Measurements from ENCODE around the gene MARF1.
"Not testable (repeated sequence)": the region's sequence is repeated elsewhere in the genome, so short reads cannot be mapped to it uniquely, and the experiment has no call there.

The MARF1 gene

DNA sequence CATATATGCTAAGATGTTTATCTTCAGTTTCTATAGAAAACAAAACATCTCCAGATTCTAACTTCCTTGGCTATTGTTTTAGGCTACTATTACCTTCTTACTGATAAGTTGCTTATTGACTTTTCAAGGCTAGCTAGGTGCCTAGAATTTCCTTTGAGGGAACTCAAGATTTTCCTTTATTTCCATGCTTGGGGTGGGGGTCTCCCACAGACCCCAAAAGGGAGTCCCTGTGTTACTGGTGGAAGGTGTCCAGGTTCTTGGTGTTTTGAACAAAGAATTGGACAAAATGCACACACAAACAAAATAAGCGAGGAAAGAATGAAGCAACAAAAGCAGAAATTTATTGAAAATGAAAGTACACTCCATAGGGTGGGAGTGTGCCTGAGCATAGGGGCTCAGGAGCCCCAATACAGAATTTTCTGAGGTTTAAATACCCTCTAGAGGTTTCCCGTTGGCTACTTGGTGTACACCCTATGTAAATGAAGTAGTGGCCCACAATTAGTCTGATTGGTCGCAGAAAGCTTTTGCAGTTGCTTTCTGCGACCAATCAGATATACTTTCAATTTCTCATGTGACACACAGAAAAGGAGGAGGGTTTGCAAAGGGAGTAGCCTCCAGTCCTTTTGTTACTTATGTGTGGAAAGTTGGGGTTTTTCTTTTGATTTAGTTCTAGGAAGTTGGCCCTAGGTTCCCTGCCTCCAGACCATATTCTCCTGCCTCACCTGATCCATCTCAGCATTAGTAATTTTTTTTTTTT, 67.5 kb downstream of the MARF1 start:
- no peaks in the 10 kb centered on the region for H3K27me3 ChIP-seq (ENCODE audit: control insufficient read depth, insufficient read depth, low read length)
- H3K4me3 ChIP-seq (ENCODE audit: low read depth, low read length) = no peak overlapping the region
- no peak overlapping the region for H3K27ac ChIP-seq (ENCODE audit: low read depth, low read length)
- no peak overlapping the region for H3K9ac ChIP-seq (ENCODE audit: low read depth, low read length)
- no peaks in the 10 kb centered on the region for H3K9me3 ChIP-seq (ENCODE audit: control insufficient read depth, insufficient read depth, low read length)
- H3K36me3 ChIP-seq (ENCODE audit: control insufficient read depth, insufficient read depth, low read length) = no peaks in the 10 kb centered on the region
- no peaks in the 10 kb centered on the region for H3K4me1 ChIP-seq (ENCODE audit: control insufficient read depth, insufficient read depth, low read length)

DNA sequence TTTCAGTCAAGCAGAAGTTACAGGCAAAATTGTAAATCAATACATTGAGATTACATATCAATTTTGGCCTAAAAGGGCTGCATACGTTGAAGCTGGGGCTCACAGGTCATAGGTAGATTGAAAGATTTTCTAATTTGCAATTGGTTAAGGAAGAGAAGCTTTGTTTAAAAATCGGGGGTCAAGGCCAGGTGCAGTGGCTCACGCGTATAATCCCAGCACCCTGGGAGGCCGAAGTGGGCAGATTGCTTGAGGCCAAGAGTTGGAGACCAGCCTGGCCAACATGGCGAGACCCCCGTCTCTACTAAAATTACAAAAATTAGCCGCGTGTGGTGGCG, 68.4 kb downstream of the MARF1 start:
- no peak overlapping the region for H3K27ac ChIP-seq (ENCODE audit: low read depth, low read length)
- no peaks in the 10 kb centered on the region for H3K4me1 ChIP-seq (ENCODE audit: control insufficient read depth, insufficient read depth, low read length)
- H3K4me3 ChIP-seq (ENCODE audit: low read depth, low read length) = no peak overlapping the region
- H3K27me3 ChIP-seq (ENCODE audit: control insufficient read depth, insufficient read depth, low read length) = no peaks in the 10 kb centered on the region
- H3K36me3 ChIP-seq (ENCODE audit: control insufficient read depth, insufficient read depth, low read length) = no peaks in the 10 kb centered on the region
- no peak overlapping the region for H3K9ac ChIP-seq (ENCODE audit: low read depth, low read length)
- no peaks in the 10 kb centered on the region for H3K9me3 ChIP-seq (ENCODE audit: control insufficient read depth, insufficient read depth, low read length)

DNA sequence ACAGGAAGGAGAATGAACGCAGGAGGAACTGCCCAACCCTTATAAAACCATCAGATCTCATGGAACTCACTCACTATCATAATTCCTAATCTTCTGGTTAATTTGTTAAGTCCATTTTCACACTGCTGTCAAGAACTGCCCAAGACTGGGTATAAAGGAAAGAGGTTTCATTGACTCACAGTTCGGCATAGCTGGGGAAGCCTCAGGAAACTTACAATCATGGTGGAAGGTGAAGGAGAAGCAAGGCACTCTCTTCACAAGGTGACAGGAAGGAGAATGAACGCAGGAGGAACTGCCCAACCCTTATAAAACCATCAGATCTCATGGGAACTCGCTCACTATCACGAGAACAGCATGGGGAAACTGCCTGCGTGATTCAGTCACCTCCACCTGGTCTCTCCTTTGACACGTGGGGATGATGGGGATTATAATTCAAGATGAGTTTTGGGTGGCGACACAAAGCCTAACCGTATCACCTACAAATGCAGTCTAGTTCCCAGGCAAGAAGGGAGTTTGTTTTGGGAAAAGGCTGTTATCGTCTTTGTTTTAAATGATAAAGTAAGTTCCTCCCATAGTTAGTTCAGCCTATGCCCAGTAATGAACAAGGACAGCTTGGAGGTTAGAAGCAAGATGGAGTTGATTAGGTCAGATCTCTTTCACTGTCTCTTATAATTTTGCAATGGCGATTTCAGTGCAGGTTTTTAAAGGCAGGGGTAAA, 68.9 kb downstream of the MARF1 start:
- not testable (repeated sequence) for H3K27me3 ChIP-seq (ENCODE audit: control insufficient read depth, insufficient read depth, low read length); H3K36me3 ChIP-seq (ENCODE audit: control insufficient read depth, insufficient read depth, low read length); H3K4me3 ChIP-seq (ENCODE audit: low read depth, low read length); H3K27ac ChIP-seq (ENCODE audit: low read depth, low read length); H3K4me1 ChIP-seq (ENCODE audit: control insufficient read depth, insufficient read depth, low read length); H3K9ac ChIP-seq (ENCODE audit: low read depth, low read length); H3K9me3 ChIP-seq (ENCODE audit: control insufficient read depth, insufficient read depth, low read length)

DNA sequence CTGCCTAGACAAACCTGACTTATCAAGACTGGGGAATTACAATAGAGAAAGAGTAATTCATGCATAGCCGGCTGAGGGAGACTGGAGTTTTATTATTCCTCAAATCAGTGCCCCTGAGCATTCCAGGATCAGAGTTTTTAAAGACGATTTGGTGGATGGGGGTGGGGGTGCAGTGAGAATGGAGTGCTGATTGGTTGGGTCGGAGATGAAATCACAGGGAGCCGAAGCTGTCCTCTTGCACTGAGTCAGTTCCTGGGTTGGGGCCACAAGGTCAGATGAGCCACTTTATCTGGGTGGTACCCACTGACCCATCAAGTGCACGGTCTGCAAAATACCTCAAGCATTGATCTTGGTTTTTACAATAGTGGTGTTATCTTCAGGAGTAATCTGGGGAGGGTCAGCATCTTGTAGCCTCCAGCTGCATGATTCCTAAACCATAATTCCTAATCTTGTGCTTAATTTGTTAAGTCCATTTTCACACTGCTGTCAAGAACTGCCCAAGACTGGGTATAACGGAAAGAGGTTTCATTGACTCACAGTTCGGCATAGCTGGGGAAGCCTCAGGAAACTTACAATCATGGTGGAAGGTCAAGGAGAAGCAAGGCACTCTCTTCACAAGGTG, 69.6 kb downstream of the MARF1 start:
- H3K4me1 ChIP-seq (ENCODE audit: control insufficient read depth, insufficient read depth, low read length) = no peaks in the 10 kb centered on the region
- H3K4me3 ChIP-seq (ENCODE audit: low read depth, low read length) = no peak overlapping the region
- H3K27me3 ChIP-seq (ENCODE audit: control insufficient read depth, insufficient read depth, low read length) = no peaks in the 10 kb centered on the region
- 0 out of 2 replicates have a peak, but pooled peaks cover 4% of the 10 kb centered on the region for H3K36me3 ChIP-seq (ENCODE audit: control insufficient read depth, insufficient read depth, low read length)
- no peak overlapping the region for H3K9ac ChIP-seq (ENCODE audit: low read depth, low read length)
- H3K9me3 ChIP-seq (ENCODE audit: control insufficient read depth, insufficient read depth, low read length) = no peaks in the 10 kb centered on the region
- no peak overlapping the region for H3K27ac ChIP-seq (ENCODE audit: low read depth, low read length)

DNA sequence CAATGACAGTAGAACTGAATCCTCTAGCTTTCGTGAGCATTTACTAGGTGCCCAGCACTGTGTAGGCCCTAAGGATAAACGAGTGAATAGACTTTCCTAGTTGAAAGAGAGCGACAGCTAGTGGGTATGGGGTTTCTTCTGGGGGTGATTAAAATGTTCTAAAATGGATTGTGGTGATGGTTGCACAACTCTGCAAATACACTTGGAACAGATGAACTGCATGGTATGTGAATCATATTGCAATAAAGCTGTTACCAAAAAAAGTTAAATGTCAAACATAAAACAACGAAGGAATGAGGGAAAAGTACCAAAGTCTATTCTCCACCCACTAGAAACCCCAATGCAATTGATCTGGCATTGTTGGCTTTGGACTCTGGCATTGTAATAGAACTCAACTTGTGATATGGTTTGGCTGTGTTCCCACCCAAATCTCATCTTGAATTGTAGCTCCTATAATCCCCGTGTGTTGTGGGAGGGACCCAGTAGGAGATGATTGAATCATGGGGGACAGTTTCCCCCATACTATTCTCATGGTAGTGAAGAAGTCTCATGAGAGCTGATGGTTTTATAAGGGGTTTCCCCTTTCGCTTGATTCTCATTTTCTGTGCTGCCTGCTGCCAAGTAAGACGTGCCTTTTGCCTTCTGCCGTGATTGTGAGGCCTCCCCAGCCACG, 70.5 kb downstream of the MARF1 start:
- Histone ChIP-seq H3K4me3 (ENCODE audit: low read depth, low read length) (no peak overlapping the region), H3K9ac (ENCODE audit: low read depth, low read length) (no peak overlapping the region), H3K36me3 (ENCODE audit: control insufficient read depth, insufficient read depth, low read length) (0 out of 2 replicates have a peak, but pooled peaks cover 4% of the 10 kb centered on the region), H3K27me3 (ENCODE audit: control insufficient read depth, insufficient read depth, low read length) (no peaks in the 10 kb centered on the region), H3K27ac (ENCODE audit: low read depth, low read length) (no peak overlapping the region), H3K9me3 (ENCODE audit: control insufficient read depth, insufficient read depth, low read length) (no peaks in the 10 kb centered on the region), H3K4me1 (ENCODE audit: control insufficient read depth, insufficient read depth, low read length) (no peaks in the 10 kb centered on the region)

DNA sequence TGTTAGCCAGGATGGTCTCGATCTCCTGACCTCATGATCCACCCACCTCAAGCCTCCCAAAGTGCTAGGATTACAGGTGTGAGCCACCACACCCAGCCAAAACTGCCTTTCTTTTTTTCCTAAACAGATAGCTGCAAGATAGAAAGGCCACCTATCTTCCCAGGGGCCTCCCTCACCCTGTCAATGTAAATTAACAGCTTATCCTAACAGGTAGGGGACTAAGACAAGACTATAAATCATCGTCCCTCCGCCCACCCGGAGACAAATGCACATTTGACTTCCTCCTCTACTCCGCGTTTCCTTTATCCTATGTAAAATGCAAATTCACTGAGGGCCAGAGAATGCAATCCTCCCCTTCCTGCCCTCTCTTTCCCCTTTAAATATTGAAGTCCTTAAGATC, 71.4 kb downstream of the MARF1 start:
- no peaks in the 10 kb centered on the region for H3K4me1 ChIP-seq (ENCODE audit: control insufficient read depth, insufficient read depth, low read length)
- no peak overlapping the region for H3K27ac ChIP-seq (ENCODE audit: low read depth, low read length)
- no peak overlapping the region for H3K4me3 ChIP-seq (ENCODE audit: low read depth, low read length)
- 0 out of 2 replicates have a peak, but pooled peaks cover 4% of the 10 kb centered on the region for H3K36me3 ChIP-seq (ENCODE audit: control insufficient read depth, insufficient read depth, low read length)
- H3K9ac ChIP-seq (ENCODE audit: low read depth, low read length) = no peak overlapping the region
- no peaks in the 10 kb centered on the region for H3K9me3 ChIP-seq (ENCODE audit: control insufficient read depth, insufficient read depth, low read length)
- no peaks in the 10 kb centered on the region for H3K27me3 ChIP-seq (ENCODE audit: control insufficient read depth, insufficient read depth, low read length)

DNA sequence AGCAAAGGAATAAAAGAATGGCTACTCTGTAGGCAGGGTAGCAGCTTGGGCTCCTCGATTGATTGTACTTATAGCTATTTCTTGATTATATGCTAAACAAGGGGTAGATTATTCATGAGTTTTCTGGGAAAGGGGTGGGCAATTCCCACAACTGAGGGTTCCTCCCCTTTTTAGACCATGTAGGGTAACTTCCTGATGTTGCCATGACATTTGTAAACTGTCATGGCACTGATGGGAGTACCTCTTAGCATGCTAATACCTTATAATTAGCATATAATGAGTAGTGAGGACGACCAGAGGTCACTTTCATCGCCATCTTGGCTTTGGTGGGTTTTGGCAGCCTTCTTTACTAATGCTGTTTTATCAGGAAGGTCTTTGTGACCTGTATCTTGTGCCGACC, 72.3 kb downstream of the MARF1 start:
- H3K27ac ChIP-seq (ENCODE audit: low read depth, low read length); H3K36me3 ChIP-seq (ENCODE audit: control insufficient read depth, insufficient read depth, low read length); H3K4me1 ChIP-seq (ENCODE audit: control insufficient read depth, insufficient read depth, low read length); H3K9ac ChIP-seq (ENCODE audit: low read depth, low read length); H3K9me3 ChIP-seq (ENCODE audit: control insufficient read depth, insufficient read depth, low read length); H3K27me3 ChIP-seq (ENCODE audit: control insufficient read depth, insufficient read depth, low read length); H3K4me3 ChIP-seq (ENCODE audit: low read depth, low read length): not testable (repeated sequence)

DNA sequence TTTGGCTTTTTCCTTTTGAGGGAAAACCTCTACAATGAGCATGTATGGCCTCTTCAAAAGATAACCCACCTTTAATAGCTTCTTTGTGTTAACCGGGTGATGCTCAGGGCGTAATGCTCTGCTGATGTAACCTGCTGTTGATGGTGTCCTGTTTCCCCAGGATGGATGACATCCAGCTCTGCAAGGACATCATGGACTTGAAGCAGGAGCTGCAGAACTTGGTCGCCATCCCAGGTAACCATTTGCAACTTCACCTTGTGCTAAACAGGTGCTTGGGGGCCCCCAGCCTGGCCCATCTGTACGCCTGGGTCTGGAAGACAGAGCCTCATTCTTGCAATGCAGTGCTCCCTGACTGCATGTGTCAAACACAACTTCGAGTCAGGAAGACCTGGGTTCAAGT, 75.1 kb downstream of the MARF1 start:
- Histone ChIP-seq H3K27me3 (ENCODE audit: control insufficient read depth, insufficient read depth, low read length) (no peaks in the 10 kb centered on the region), H3K4me3 (ENCODE audit: low read depth, low read length) (no peak overlapping the region), H3K36me3 (ENCODE audit: control insufficient read depth, insufficient read depth, low read length) (0 out of 2 replicates have a peak, but pooled peaks cover 4% of the 10 kb centered on the region), H3K27ac (ENCODE audit: low read depth, low read length) (no peak overlapping the region), H3K4me1 (ENCODE audit: control insufficient read depth, insufficient read depth, low read length) (peaks cover 8% of the 10 kb centered on the region; the same call in 1 of the 2 replicates), H3K9ac (ENCODE audit: low read depth, low read length) (no peak overlapping the region), H3K9me3 (ENCODE audit: control insufficient read depth, insufficient read depth, low read length) (no peaks in the 10 kb centered on the region)

DNA sequence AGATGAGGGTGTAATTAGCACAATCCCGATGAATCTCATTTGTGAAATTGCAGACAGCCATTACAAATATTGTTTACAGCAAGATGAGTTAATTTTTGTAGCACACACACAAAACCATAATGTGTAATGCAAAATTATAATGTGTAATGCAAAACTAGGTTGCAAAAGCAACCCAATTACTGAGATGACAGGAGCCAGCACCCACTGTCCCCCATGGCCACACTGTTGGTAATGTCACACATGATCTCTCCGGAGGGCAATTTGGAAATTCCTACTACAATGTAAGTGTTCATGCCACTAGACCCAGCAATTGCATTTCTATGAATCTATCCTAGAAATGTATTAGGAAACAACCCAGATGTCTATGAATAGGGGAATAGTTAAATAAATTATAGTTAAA, 76.9 kb downstream of the MARF1 start:
- no peaks in the 10 kb centered on the region for H3K27me3 ChIP-seq (ENCODE audit: control insufficient read depth, insufficient read depth, low read length)
- H3K27ac ChIP-seq (ENCODE audit: low read depth, low read length) = no peak overlapping the region
- peaks cover 8% of the 10 kb centered on the region; the same call in 1 of the 2 replicates for H3K4me1 ChIP-seq (ENCODE audit: control insufficient read depth, insufficient read depth, low read length)
- H3K36me3 ChIP-seq (ENCODE audit: control insufficient read depth, insufficient read depth, low read length) = 0 out of 2 replicates have a peak, but pooled peaks cover 4% of the 10 kb centered on the region
- no peak overlapping the region for H3K4me3 ChIP-seq (ENCODE audit: low read depth, low read length)
- H3K9ac ChIP-seq (ENCODE audit: low read depth, low read length) = no peak overlapping the region
- no peaks in the 10 kb centered on the region for H3K9me3 ChIP-seq (ENCODE audit: control insufficient read depth, insufficient read depth, low read length)

DNA sequence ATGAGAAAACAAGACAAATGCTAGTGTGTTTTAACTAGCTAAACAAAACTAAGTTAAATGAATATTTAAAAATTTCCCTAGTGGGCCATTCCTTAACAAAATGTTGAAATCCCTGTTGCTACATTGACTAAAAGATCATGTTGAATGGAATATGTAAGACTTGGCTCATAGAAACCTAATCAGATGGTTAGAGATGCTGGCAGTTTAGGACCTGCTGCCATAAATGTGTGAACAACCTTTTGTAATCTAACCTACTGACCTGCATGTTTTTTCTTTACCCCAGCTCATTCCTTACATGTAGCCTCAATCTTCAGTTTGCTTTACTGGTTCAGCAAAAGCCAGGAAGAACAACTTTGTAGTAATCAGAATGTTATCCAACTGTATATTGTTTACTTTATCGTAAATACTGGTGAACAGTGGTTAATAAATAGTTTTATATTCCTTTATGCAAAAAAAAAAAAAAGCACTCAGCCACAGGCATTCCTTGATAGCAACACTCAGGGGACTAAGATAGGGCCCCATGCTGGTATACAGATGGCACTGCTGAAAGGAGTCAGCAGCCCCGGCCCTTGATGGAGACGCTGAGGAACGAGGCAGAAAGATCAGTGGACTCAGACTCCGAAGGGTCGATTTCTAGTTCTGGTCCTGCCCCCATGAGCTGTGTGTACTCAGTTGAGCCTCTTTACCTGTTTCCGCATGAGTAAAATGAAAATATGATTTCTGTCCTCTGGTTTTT, 78.2 kb downstream of the MARF1 start:
- Histone ChIP-seq H3K27ac (ENCODE audit: low read depth, low read length) (no peak overlapping the region), H3K9me3 (ENCODE audit: control insufficient read depth, insufficient read depth, low read length) (no peaks in the 10 kb centered on the region), H3K36me3 (ENCODE audit: control insufficient read depth, insufficient read depth, low read length) (0 out of 2 replicates have a peak, but pooled peaks cover 4% of the 10 kb centered on the region), H3K4me3 (ENCODE audit: low read depth, low read length) (no peak overlapping the region), H3K4me1 (ENCODE audit: control insufficient read depth, insufficient read depth, low read length) (peaks cover 8% of the 10 kb centered on the region; the same call in 1 of the 2 replicates), H3K27me3 (ENCODE audit: control insufficient read depth, insufficient read depth, low read length) (no peaks in the 10 kb centered on the region), H3K9ac (ENCODE audit: low read depth, low read length) (no peak overlapping the region)

All from HUES48 (cell line).